ENCODE data around the gene DGKH.

DNA sequence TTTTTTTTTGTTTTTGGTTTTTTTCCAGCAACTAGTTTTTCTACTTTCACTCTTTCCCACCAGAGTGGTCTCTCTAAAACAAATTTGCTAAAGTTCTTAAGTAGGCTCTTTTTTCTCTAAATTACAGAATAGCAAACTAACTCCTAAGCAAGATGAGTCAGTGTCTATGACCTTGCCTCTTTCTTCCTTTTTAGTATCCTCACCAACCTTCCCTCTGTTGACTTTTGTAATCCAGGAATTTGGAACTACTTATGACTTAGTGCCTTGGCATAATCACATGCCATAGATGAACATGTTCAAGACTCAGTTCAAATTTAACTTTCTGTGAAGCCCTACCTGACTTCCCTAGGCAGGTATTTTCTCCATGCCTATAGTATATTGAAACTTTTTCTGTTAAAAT lies 191.2 kb downstream of the DGKH start:
- TF ChIP-seq, protein P1, sequence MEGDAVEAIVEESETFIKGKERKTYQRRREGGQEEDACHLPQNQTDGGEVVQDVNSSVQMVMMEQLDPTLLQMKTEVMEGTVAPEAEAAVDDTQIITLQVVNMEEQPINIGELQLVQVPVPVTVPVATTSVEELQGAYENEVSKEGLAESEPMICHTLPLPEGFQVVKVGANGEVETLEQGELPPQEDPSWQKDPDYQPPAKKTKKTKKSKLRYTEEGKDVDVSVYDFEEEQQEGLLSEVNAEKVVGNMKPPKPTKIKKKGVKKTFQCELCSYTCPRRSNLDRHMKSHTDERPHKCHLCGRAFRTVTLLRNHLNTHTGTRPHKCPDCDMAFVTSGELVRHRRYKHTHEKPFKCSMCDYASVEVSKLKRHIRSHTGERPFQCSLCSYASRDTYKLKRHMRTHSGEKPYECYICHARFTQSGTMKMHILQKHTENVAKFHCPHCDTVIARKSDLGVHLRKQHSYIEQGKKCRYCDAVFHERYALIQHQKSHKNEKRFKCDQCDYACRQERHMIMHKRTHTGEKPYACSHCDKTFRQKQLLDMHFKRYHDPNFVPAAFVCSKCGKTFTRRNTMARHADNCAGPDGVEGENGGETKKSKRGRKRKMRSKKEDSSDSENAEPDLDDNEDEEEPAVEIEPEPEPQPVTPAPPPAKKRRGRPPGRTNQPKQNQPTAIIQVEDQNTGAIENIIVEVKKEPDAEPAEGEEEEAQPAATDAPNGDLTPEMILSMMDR (IDR thresholded peaks at IDR 0.05; ENCODE audit: low read length): no peak
- TF ChIP-seq EZH2 (IDR thresholded peaks at IDR 0.05; ENCODE audit: borderline replicate concordance, low read length): no peak
